SK-N-SH (cell line): ENCODE data around the gene TENT4A. TPM values are rescaled to one million over a fixed set of nuclear protein-coding genes. Genes with fewer than 3 reads are reported as not detected.

Experiments used
- CTCF ChIA-PET: fragments of 300-600, 350-600 bp; formaldehyde crosslinking; extraction: SDS; loops from one replicate; lab custom pipeline; 2021; lab: Yijun Ruan, JAX
- POLR2A ChIA-PET: fragments of 350-600 bp; sonication (Branson Sonifier 250); formaldehyde crosslinking; extraction: SDS; loops from one replicate; lab custom pipeline; 2020; ENCODE audit warnings: antibody characterized with exemption, inconsistent platforms; lab: Yijun Ruan, JAX
- DNase-seq: peaks from one replicate; pipeline ENCODE4 v3.0.0; 2012
- H2AFZ ChIP-seq: fragments of 200-600 bp; sonication (generic); 2 replicates; pipeline ENCODE4 v1.8.1; 2016; ENCODE audit warnings: antibody characterized with exemption, mild to moderate bottlenecking, low read depth
- H3F3A ChIP-seq: fragments of 200-600 bp; sonication (generic); replicated peaks from 2 replicates; pipeline ENCODE3; 2016; ENCODE audit warnings: antibody characterized with exemption, mild to moderate bottlenecking; ENCODE audit not compliant: insufficient read depth
- H3K27ac ChIP-seq, 2 experiments: fragments of 200-500 bp in 1 of 2; fragments of 200-600 bp in 1 of 2; sonication (Bioruptor generic) in 1 of 2; sonication (generic), shearing (Covaris generic) in 1 of 2; 2 replicates each; pipeline versions ENCODE4 v1.5.1 to v1.6.1; 2014 to 2016; ENCODE audit warnings: low read depth in 2 of 2, inconsistent platforms in 1 of 2, low read length in 1 of 2, mild to moderate bottlenecking in 1 of 2, mixed read lengths in 1 of 2
- H3K27me3 ChIP-seq: fragments of 200-600 bp; sonication (generic), shearing (Covaris generic); 2 replicates; pipeline ENCODE4 v1.6.1; 2016; ENCODE audit warnings: mixed run types; ENCODE audit not compliant: insufficient read depth
- H3K36me3 ChIP-seq, 2 experiments: fragments of 200-500 bp in 1 of 2; fragments of 200-600 bp in 1 of 2; sonication (Bioruptor generic) in 1 of 2; sonication (generic) in 1 of 2; replicated peaks in 1 of 2; 2 replicates each; pipeline versions ENCODE3 to v1.5.1; 2014 to 2016; ENCODE audit warnings: low read length in 1 of 2, mild to moderate bottlenecking in 1 of 2; ENCODE audit not compliant: insufficient read depth in 2 of 2, control insufficient read depth in 1 of 2
- H3K4me1 ChIP-seq, 2 experiments: fragments of 200-500 bp in 1 of 2; fragments of 200-600 bp in 1 of 2; sonication (Bioruptor generic) in 1 of 2; sonication (generic), shearing (Covaris generic) in 1 of 2; 2 replicates each; pipeline versions ENCODE4 v1.5.1 to v1.6.1; 2014 to 2016; ENCODE audit warnings: low read depth in 1 of 2, low read length in 1 of 2, mixed run types in 1 of 2; ENCODE audit not compliant: insufficient read depth in 2 of 2, control insufficient read depth in 1 of 2
- H3K4me2 ChIP-seq: fragments of 200-600 bp; sonication (generic), shearing (Covaris generic); 2 replicates; pipeline ENCODE4 v1.6.1; 2017; ENCODE audit warnings: mixed run types
- H3K4me3 ChIP-seq, 2 experiments: fragments of 200-500 bp in 1 of 2; fragments of 200-600 bp in 1 of 2; sonication (Bioruptor generic) in 1 of 2; sonication (generic), shearing (Covaris generic) in 1 of 2; 2 replicates each; pipeline versions ENCODE4 v1.5.1 to v1.8.1; 2014 to 2016; ENCODE audit warnings: low read depth in 2 of 2, inconsistent platforms in 1 of 2, low read length in 1 of 2, mild to moderate bottlenecking in 1 of 2, mixed read lengths in 1 of 2, moderate library complexity in 1 of 2
- H3K79me2 ChIP-seq: fragments of 200-600 bp; sonication (generic); 2 replicates; pipeline ENCODE4 v1.8.1; 2017; ENCODE audit warnings: mild to moderate bottlenecking; ENCODE audit not compliant: insufficient read depth
- H3K9ac ChIP-seq: fragments of 200-600 bp; sonication (generic); 2 replicates; pipeline ENCODE4 v1.6.1; 2017; ENCODE audit warnings: mixed run types
- H3K9me2 ChIP-seq: fragments of 200-600 bp; sonication (generic); 2 replicates; pipeline ENCODE4 v1.6.1; 2017; ENCODE audit warnings: mixed run types
- H3K9me3 ChIP-seq: fragments of 200-600 bp; sonication (generic); 2 replicates; pipeline ENCODE4 v1.6.1; 2017; ENCODE audit warnings: mixed run types, mild to moderate bottlenecking, moderate library complexity
- H4K20me1 ChIP-seq: fragments of 200-600 bp; sonication (generic); 2 replicates; pipeline ENCODE4 v1.6.1; 2017; ENCODE audit warnings: mild to moderate bottlenecking, mixed run types; ENCODE audit not compliant: insufficient read depth
- CTCF ChIP-seq: fragments of 200-600 bp; sonication (generic); IDR thresholded peaks from 2 replicates; pipeline ENCODE4 v1.6.1; 2017; ENCODE audit warnings: antibody characterized with exemption, mild to moderate bottlenecking, moderate library complexity
- ELF1 ChIP-seq: IDR thresholded peaks from 2 replicates; pipeline ENCODE4 v1.4.0; 2012
- EP300 ChIP-seq, 2 experiments: IDR thresholded peaks; 2 replicates each; pipeline versions ENCODE4 v1.4.0 to v1.6.1; 2012; ENCODE audit warnings: borderline replicate concordance in 1 of 2, low read depth in 1 of 2, low read length in 1 of 2
- GABPA ChIP-seq: IDR thresholded peaks from 2 replicates; pipeline ENCODE4 v1.4.0; 2012; ENCODE audit warnings: low read depth, mild to moderate bottlenecking
- GATA2 ChIP-seq: sonication (generic); formaldehyde crosslinking; IDR thresholded peaks from 2 replicates; pipeline ENCODE4 v1.5.0; 2020; ENCODE audit warnings: mild to moderate bottlenecking, missing genetic modification reagents
- MEF2A ChIP-seq: IDR thresholded peaks from 2 replicates; pipeline ENCODE4 v1.4.0; 2012; ENCODE audit warnings: low read depth, borderline replicate concordance
- NFIC ChIP-seq: IDR thresholded peaks from 2 replicates; pipeline ENCODE4 v1.4.0; 2012; ENCODE audit warnings: borderline replicate concordance
- PBX3 ChIP-seq: IDR thresholded peaks from 2 replicates; pipeline ENCODE4; 2012
- RXRA ChIP-seq: IDR thresholded peaks from 2 replicates; pipeline ENCODE4 v1.4.0; 2012; ENCODE audit warnings: low read depth, mild to moderate bottlenecking, borderline replicate concordance
- SMC3 ChIP-seq: IDR thresholded peaks from 2 replicates; pipeline ENCODE4 v1.6.1; 2012; ENCODE audit warnings: low read depth, low read length, improper control_type of control experiment
- USF1 ChIP-seq: IDR thresholded peaks from 2 replicates; pipeline ENCODE4 v1.4.0; 2012; ENCODE audit warnings: low read depth, borderline replicate concordance
- USF2 ChIP-seq: fragments of 150-350 bp; IDR thresholded peaks from 2 replicates; pipeline ENCODE4 v1.6.1; 2017; ENCODE audit warnings: antibody characterized with exemption, low read length, low read depth, borderline replicate concordance
- WGBS: methylation state at CpG from one replicate; pipeline ENCODE4 v1.1.6; 2017; ENCODE audit warnings: low lambda C conversion rate; 5-methylcytosine and 5-hydroxymethylcytosine counted together
- polyA plus RNA-seq, 3 experiments: library from polyadenylated mRNA; depleted of rRNA; stranded (reverse); fragments of >200 nt; gene quantifications; 2 replicates each; pipeline ENCODE4 v1.2.3, GENCODE V29; 2012

The TENT4A gene
- polyA plus RNA-seq, 1 of the 3 experiments (the other 2 are of a cell fraction) = 6.0 TPM

- DNase-seq = no peak
- Histone ChIP-seq H3K4me3 (no peak overlapping the region), H3K4me1 (no peaks in the 10 kb centered on the region), H3K36me3 (no peaks in the 10 kb centered on the region), H2AFZ (no peak overlapping the region), H4K20me1 (no peaks in the 10 kb centered on the region), H3K27me3 (no peaks in the 10 kb centered on the region; the same call in 1 of the 2 replicates), H3K9me3 (no peaks in the 10 kb centered on the region), H3K9me2 (no peaks in the 10 kb centered on the region), H3F3A (no peaks in the 10 kb centered on the region), H3K27ac (no peak overlapping the region), H3K9ac (no peak overlapping the region), H3K79me2 (no peaks in the 10 kb centered on the region), H3K4me2 (no peak overlapping the region)
- ChIA-PET POLR2A (no interaction called here), CTCF (interaction anchor here (1.6 kb wide), 1 partner anchor 20 kb away, joined by 4 read pairs; no protein-coding TSS in a partner anchor)
- TF ChIP-seq CTCF = no peak
- no peak for TF ChIP-seq USF1
- no peak for TF ChIP-seq MEF2A
- no peak for TF ChIP-seq USF2
- no peak for TF ChIP-seq PBX3
- TF ChIP-seq ELF1 = no peak
- TF ChIP-seq GABPA = no peak
- no peak for TF ChIP-seq SMC3
- no peak for TF ChIP-seq EP300 (IDR thresholded peaks at IDR 0.05; ENCODE audit: borderline replicate concordance in 1 of 2, low read depth in 1 of 2, low read length in 1 of 2)
- TF ChIP-seq GATA2 (CRISPR knock-in tag) = no peak
- TF ChIP-seq NFIC = no peak
- 63% methylated on average over 6 of the region's 7 CpGs for WGBS
Observed at GRCh38 chr5:6788439-6788838, 75.2 kb downstream of the TENT4A start.

GRCh38 chr5:6788956-6789649 is 75.9 kb downstream of the TENT4A start:
- Histone ChIP-seq H3K9ac (no peak overlapping the region), H3K27me3 (no peaks in the 10 kb centered on the region; the same call in 1 of the 2 replicates), H3K9me3 (no peaks in the 10 kb centered on the region), H3K4me1 (no peaks in the 10 kb centered on the region), H3K4me3 (no peak overlapping the region), H2AFZ (no peak overlapping the region), H3K9me2 (no peaks in the 10 kb centered on the region), H3K4me2 (no peak overlapping the region), H3K27ac (no peak overlapping the region), H3F3A (no peaks in the 10 kb centered on the region), H3K79me2 (no peaks in the 10 kb centered on the region), H3K36me3 (no peaks in the 10 kb centered on the region), H4K20me1 (no peaks in the 10 kb centered on the region)
- ChIA-PET POLR2A (no interaction called here), CTCF (interaction anchor here (1.4 to 1.6 kb wide), 3 partner anchors 8 to 19 kb away, joined by 3 to 5 read pairs (median 4); no protein-coding TSS in a partner anchor)
- no peak for DNase-seq
- peak; percentile 22 for TF ChIP-seq CTCF
- no peak for TF ChIP-seq RXRA
- 82% methylated on average over 15 of the region's 15 CpGs for WGBS
